Right atrium auricular region (tissue), 2 donors: Measurements from ENCODE around the gene SOBP. TPM values are rescaled to one million over a fixed set of nuclear protein-coding genes. Genes with fewer than 3 reads are reported as not detected.

ENCODE experiments used
- DNase-seq: peaks from one replicate; pipeline ENCODE4 v3.0.0-alpha.2; 2019; ENCODE audit warnings: low spot score
- H3K27ac ChIP-seq, 2 donors: fragments of 200-600 bp; sonication (generic); 1 replicate in 1 of 2; 2 replicates in 1 of 2; pipeline ENCODE4 v1.5.1; 2016 to 2019
- H3K27me3 ChIP-seq, 2 donors: fragments of 200-600 bp; sonication (generic); one replicate each; pipeline versions ENCODE4 v1.5.1 to v1.6.0; 2017 to 2019
- H3K36me3 ChIP-seq: fragments of 200-600 bp; sonication (generic); one replicate; pipeline ENCODE4 v1.5.1; 2016
- H3K4me1 ChIP-seq, 2 donors: fragments of 200-600 bp; sonication (generic); one replicate each; pipeline versions ENCODE4 v1.5.1 to v1.6.0; 2017 to 2019
- H3K4me3 ChIP-seq, 2 donors: fragments of 200-600 bp; sonication (generic); 1 replicate in 1 of 2; 2 replicates in 1 of 2; pipeline ENCODE4 v1.5.1; 2017 to 2019; ENCODE audit warnings: mild to moderate bottlenecking in 1 of 2, moderate library complexity in 1 of 2
- H3K9me3 ChIP-seq, 2 donors: fragments of 200-600 bp; sonication (generic); one replicate each; pipeline ENCODE4 v1.5.1; 2019
- CTCF ChIP-seq, 2 donors: fragments of 200-600 bp; sonication (generic); IDR thresholded peaks; one replicate each; pipeline ENCODE4 v1.5.1; 2019; ENCODE audit warnings: antibody characterized with exemption in 2 of 2
- total RNA-seq, 2 donors: library from RNA; depleted of rRNA; stranded (reverse); fragments of >200 nt; gene quantifications; one replicate each; pipeline ENCODE4 v1.1.0, GENCODE V29; 2016

Gene SOBP
- total RNA-seq, 2 donors from 2014 or later = 8.2 to 8.5 TPM

DNA sequence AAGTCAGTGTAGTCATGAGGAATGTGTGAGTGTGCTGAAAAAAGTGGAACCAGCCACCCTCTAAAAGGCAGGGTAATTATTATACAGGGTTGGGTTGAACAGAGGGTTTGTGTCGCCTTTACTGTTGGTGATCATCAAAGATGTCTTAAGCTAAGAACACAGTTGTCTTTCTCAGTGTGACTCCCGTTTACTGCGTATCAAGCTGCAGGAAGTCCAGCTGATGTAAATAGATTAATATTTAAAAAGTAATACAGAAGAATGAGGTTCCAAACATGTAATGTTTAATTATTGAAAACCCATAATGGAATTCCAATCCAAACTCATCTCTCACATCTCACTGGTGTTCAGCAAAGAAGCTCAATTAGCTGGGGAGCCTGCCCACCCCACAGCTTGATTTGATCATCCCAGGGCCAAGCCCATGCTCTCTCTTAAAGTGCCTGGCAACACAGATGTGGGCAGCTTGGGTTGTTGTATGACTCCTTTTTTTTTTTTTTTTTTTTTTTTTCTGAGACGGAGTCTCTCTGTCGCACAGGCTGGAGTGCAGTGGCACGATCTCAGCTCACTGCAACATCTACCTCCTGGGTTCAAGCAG, 127.5 kb downstream of the SOBP start:
- H3K4me3 ChIP-seq = no peak overlapping the region
- no peaks in the 10 kb centered on the region for H3K27me3 ChIP-seq
- H3K27ac ChIP-seq = no peak overlapping the region
- no peaks in the 10 kb centered on the region for H3K36me3 ChIP-seq
- peaks cover 0 to 9% of the 10 kb centered on the region in 2 donors for H3K4me1 ChIP-seq
- no peak for DNase-seq
- H3K9me3 ChIP-seq = no peaks in the 10 kb centered on the region
- TF ChIP-seq CTCF (IDR thresholded peaks at IDR 0.05) = no peak

- no peaks in the 10 kb centered on the region for H3K9me3 ChIP-seq
- no peak overlapping the region for H3K4me3 ChIP-seq
- H3K27ac ChIP-seq = no peak overlapping the region
- no peak for DNase-seq
- peaks cover 0 to 9% of the 10 kb centered on the region in 2 donors for H3K4me1 ChIP-seq
- no peaks in the 10 kb centered on the region for H3K36me3 ChIP-seq
- no peaks in the 10 kb centered on the region for H3K27me3 ChIP-seq
- no peak for TF ChIP-seq CTCF (IDR thresholded peaks at IDR 0.05)
These were observed 128.8 kb downstream of the SOBP start for GRCh38 chr6:107618672-107619071.

- Histone ChIP-seq H3K27me3 (no peaks in the 10 kb centered on the region), H3K36me3 (no peaks in the 10 kb centered on the region), H3K4me3 (no peak overlapping the region), H3K9me3 (no peaks in the 10 kb centered on the region), H3K4me1 (peaks cover 0 to 14% of the 10 kb centered on the region in 2 donors), H3K27ac (no peak overlapping the region)
- TF ChIP-seq CTCF (IDR thresholded peaks at IDR 0.05) = no peak
- DNase-seq = no peak
These were observed 130.8 kb downstream of the SOBP start for GRCh38 chr6:107620732-107621131.

DNA sequence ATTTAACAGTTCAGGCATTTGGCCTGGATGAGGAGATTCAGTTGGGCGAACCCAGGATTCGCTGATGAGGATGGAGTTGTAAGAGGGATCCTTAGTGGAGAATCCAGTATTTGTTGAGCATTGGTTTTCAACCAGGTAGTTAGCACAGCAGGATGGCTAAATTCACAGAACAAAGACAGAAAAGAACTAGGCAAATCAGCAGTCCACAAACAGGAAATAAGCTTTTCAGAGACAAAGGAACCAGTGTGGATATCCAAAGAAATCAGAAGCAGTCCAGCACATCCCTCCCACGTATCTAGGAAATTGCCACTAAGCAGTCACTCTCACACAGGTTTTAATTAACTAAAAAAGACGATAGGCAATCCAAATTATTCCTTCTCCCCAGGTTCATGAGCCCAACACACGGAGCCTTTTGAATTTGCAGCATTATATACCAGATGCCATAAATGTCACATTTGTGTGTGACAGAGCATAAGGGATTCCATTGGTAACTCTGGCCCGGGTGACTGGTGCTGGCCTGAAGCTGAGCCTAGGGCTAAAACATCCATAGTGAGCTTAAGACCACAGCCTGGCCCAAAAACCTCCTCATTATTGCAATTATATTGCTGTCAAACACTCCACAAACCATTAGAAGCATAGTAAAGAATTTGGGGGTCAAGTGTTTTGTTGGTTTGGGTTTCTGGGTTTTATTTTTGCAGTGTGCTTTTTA, 131.5 kb downstream of the SOBP start:
- H3K36me3 ChIP-seq = no peaks in the 10 kb centered on the region
- H3K9me3 ChIP-seq = no peaks in the 10 kb centered on the region
- no peak for DNase-seq
- no peak overlapping the region for H3K4me3 ChIP-seq
- TF ChIP-seq CTCF (IDR thresholded peaks at IDR 0.05) = no peak
- no peak overlapping the region for H3K27ac ChIP-seq
- peaks cover 0 to 14% of the 10 kb centered on the region in 2 donors for H3K4me1 ChIP-seq
- H3K27me3 ChIP-seq = no peaks in the 10 kb centered on the region

- no peak for TF ChIP-seq CTCF (IDR thresholded peaks at IDR 0.05)
- no peaks in the 10 kb centered on the region for H3K27me3 ChIP-seq
- H3K36me3 ChIP-seq = no peaks in the 10 kb centered on the region
- no peak overlapping the region for H3K27ac ChIP-seq
- H3K4me3 ChIP-seq = no peak overlapping the region
- DNase-seq = no peak
- peaks cover 0 to 14% of the 10 kb centered on the region in 2 donors for H3K4me1 ChIP-seq
- H3K9me3 ChIP-seq = no peaks in the 10 kb centered on the region
These were observed 132.4 kb downstream of the SOBP start for GRCh38 chr6:107622269-107622668.
